Ascending aorta (tissue), 1 donor: ENCODE data around the gene AHSP. TPM values are rescaled to one million over a fixed set of nuclear protein-coding genes. Genes with fewer than 3 reads are reported as not detected.

ENCODE experiments used
- total RNA-seq: library from RNA; depleted of rRNA; stranded (reverse); fragments of >200 nt; gene quantifications from one replicate; pipeline ENCODE4 v1.1.0, GENCODE V29; 2016

Gene AHSP
- total RNA-seq, 1 donor from 2014 or later: not detected

Other genes with a start within 250 kb of the AHSP start
- gene ITGAX, start 172.7 kb upstream of the AHSP start, total RNA-seq: 3.6 TPM
- gene ITGAD, start 134.6 kb upstream of the AHSP start, total RNA-seq: not detected
- gene COX6A2, start 99.5 kb upstream of the AHSP start, total RNA-seq: not detected
- 11.7 TPM for gene ZNF843, start 85.1 kb upstream of the AHSP start, total RNA-seq
- 10.0 TPM for gene ARMC5, start 68.4 kb upstream of the AHSP start, total RNA-seq
- 325 TPM for gene TGFB1I1, start 55.7 kb upstream of the AHSP start, total RNA-seq
- gene SLC5A2, start 44.8 kb upstream of the AHSP start, total RNA-seq: 0.53 TPM
- 80.9 TPM for gene RUSF1, start 19.5 kb upstream of the AHSP start, total RNA-seq